Caco-2 (cell line): ENCODE data around the gene UTP15. TPM values are rescaled to one million over a fixed set of nuclear protein-coding genes. Genes with fewer than 3 reads are reported as not detected.

ENCODE experiments used
- BruUV-seq: library from RNA; stranded (reverse); fragments of 400-500 nt; replicated peaks from 2 replicates; lab custom pipeline; 2021; lab: Mats Ljungman, UMichigan
- CTCF ChIA-PET: fragments of 300-600 bp; sonication (Branson Sonifier 250); formaldehyde crosslinking; loops from one replicate; lab custom pipeline; 2022; ENCODE audit warnings: antibody characterized with exemption; lab: Charles Lee
- POLR2A ChIA-PET: fragments of 300-600 bp; sonication (Branson Sonifier 250); formaldehyde crosslinking; loops from one replicate; lab custom pipeline; 2022; ENCODE audit warnings: antibody characterized with exemption; lab: Charles Lee
- DNase-seq, 2 experiments: peaks; one replicate each; pipeline versions ENCODE4 v3.0.0 to v3.0.0-alpha.2; 2020 to 2022
- H3K27me3 ChIP-seq: replicated peaks from 2 replicates; pipeline ENCODE4 v1.6.0; 2011; ENCODE audit warnings: low read length; ENCODE audit not compliant: control insufficient read depth, insufficient read depth
- H3K36me3 ChIP-seq: 2 replicates; pipeline ENCODE4 v1.5.1; 2011; ENCODE audit warnings: low read length; ENCODE audit not compliant: control insufficient read depth, insufficient read depth
- H3K4me1 ChIP-seq: fragments of 250-450 bp; sonication (Bioruptor Pico); 2 replicates; pipeline ENCODE4 v1.5.1; 2020; ENCODE audit warnings: mild to moderate bottlenecking
- H3K4me3 ChIP-seq: 2 replicates; pipeline ENCODE4 v1.5.1; 2011; ENCODE audit warnings: low read depth, mild to moderate bottlenecking, control low read depth, low read length
- H3K9me3 ChIP-seq: fragments of 250-450 bp; sonication (Bioruptor Pico); 2 replicates; pipeline ENCODE4 v1.5.1; 2020; ENCODE audit warnings: mild to moderate bottlenecking, moderate library complexity
- H3K27ac Mint-ChIP-seq: one replicate; pipeline ENCODE4 v1.8.0; 2022; ENCODE audit warnings: mixed read lengths; ENCODE audit not compliant: unreplicated experiment
- H3K27me3 Mint-ChIP-seq: one replicate; pipeline ENCODE4 v1.8.0; 2022; ENCODE audit warnings: mixed read lengths; ENCODE audit not compliant: insufficient read depth, unreplicated experiment
- H3K36me3 Mint-ChIP-seq: one replicate; pipeline ENCODE4 v1.8.0; 2022; ENCODE audit warnings: mild to moderate bottlenecking, mixed read lengths; ENCODE audit not compliant: insufficient read depth, unreplicated experiment
- H3K4me1 Mint-ChIP-seq: one replicate; pipeline ENCODE4 v1.8.0; 2022; ENCODE audit warnings: low read depth, mixed read lengths; ENCODE audit not compliant: unreplicated experiment
- H3K4me3 Mint-ChIP-seq: one replicate; pipeline ENCODE4 v1.8.0; 2022; ENCODE audit warnings: mild to moderate bottlenecking, moderate library complexity, mixed read lengths; ENCODE audit not compliant: unreplicated experiment
- H3K9me3 Mint-ChIP-seq: one replicate; pipeline ENCODE4 v1.8.0; 2022; ENCODE audit warnings: mixed read lengths; ENCODE audit not compliant: unreplicated experiment
- intact Hi-C: fragments of 100-400 bp; cut with micrococcal nuclease; formaldehyde crosslinking; loops from one replicate; pipeline ENCODE4 v1.10.0; 2022; ENCODE audit not compliant: unreplicated experiment
- total RNA-seq: library from RNA; stranded (reverse); gene quantifications from 2 replicates; pipeline ENCODE4 v1.2.3, GENCODE V29; 2022
- TF ChIP-seq, protein P1 (sequence below), 2 experiments: fragments of 200-600 bp in 1 of 2; IDR thresholded peaks; 1 replicate in 1 of 2; 2 replicates in 1 of 2; pipeline versions ENCODE4 v1.5.1 to v1.8.0; 2011 to 2022; ENCODE audit warnings: antibody characterized with exemption in 1 of 2, control low read depth in 1 of 2, inconsistent platforms in 1 of 2, low read depth in 1 of 2, low read length in 1 of 2, mild to moderate bottlenecking in 1 of 2, moderate library complexity in 1 of 2; ENCODE audit not compliant: insufficient read depth in 1 of 2, severe bottlenecking in 1 of 2, unreplicated experiment in 1 of 2

Gene UTP15
- total RNA-seq, 1 experiment from 2014 or later: 29.1 TPM

DNA sequence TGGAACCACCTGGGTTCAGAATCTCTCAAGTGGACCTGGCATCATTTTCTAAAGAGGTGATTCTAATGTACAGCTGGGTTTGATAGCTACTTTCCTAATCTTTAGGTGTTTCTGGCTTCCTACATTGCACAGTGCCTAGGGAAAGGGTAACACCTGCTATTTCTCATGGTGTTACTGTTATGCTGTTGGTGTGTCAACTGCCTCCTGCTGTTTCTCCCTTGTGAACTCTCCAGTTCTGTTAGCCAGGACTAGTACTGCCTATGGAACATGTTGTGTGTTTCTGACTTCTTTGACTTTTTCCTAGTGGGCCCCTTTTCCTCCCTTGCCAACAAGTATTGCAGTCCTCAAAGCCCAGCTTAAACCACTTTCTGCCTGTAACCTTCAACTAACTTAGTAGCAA lies 66.0 kb downstream of the UTP15 start:
- no peaks in the 10 kb centered on the region for H3K4me1 Mint-ChIP-seq
- no peak overlapping the region for H3K27ac Mint-ChIP-seq
- POLR2A ChIA-PET: no interaction called here
- Histone ChIP-seq H3K9me3 (no peaks in the 10 kb centered on the region), H3K36me3 (no peaks in the 10 kb centered on the region), H3K27me3 (no peaks in the 10 kb centered on the region; the same call in 1 of the 2 replicates), H3K4me3 (no peak overlapping the region), H3K4me1 (peaks cover 5% of the 10 kb centered on the region; the same call in 1 of the 2 replicates)
- intact Hi-C loops: loop anchor here (5.0 kb wide), 1 partner anchor 61 kb away; no protein-coding TSS in a partner anchor
- DNase-seq: no peak
- TF ChIP-seq, protein P1, sequence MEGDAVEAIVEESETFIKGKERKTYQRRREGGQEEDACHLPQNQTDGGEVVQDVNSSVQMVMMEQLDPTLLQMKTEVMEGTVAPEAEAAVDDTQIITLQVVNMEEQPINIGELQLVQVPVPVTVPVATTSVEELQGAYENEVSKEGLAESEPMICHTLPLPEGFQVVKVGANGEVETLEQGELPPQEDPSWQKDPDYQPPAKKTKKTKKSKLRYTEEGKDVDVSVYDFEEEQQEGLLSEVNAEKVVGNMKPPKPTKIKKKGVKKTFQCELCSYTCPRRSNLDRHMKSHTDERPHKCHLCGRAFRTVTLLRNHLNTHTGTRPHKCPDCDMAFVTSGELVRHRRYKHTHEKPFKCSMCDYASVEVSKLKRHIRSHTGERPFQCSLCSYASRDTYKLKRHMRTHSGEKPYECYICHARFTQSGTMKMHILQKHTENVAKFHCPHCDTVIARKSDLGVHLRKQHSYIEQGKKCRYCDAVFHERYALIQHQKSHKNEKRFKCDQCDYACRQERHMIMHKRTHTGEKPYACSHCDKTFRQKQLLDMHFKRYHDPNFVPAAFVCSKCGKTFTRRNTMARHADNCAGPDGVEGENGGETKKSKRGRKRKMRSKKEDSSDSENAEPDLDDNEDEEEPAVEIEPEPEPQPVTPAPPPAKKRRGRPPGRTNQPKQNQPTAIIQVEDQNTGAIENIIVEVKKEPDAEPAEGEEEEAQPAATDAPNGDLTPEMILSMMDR (IDR thresholded peaks at IDR 0.05; ENCODE audit: insufficient read depth in 1 of 2, low read depth in 1 of 2, low read length in 1 of 2, severe bottlenecking in 1 of 2, unreplicated experiment in 1 of 2): no peak
- no peak overlapping the region for H3K4me3 Mint-ChIP-seq
- H3K9me3 Mint-ChIP-seq: no peaks in the 10 kb centered on the region
- no peaks in the 10 kb centered on the region for H3K36me3 Mint-ChIP-seq
- CTCF ChIA-PET: no interaction called here
- no TSS peak for BruUV-seq
- peaks cover 10% of the 10 kb centered on the region for H3K27me3 Mint-ChIP-seq

Other genes starting within 250 kb of the UTP15 start
- gene FOXD1, start 117.0 kb upstream of the UTP15 start, total RNA-seq: 2.8 and 3.1 TPM in 2 replicates
- 653 and 704 TPM in 2 replicates for gene BTF3, start 67.3 kb upstream of the UTP15 start, total RNA-seq
- 9.2 and 10.2 TPM in 2 replicates for gene ANKRA2, start 104 bp upstream of the UTP15 start, total RNA-seq
- 4.6 and 7.5 TPM in 2 replicates for gene ARHGEF28, start 60.5 kb downstream of the UTP15 start, total RNA-seq